ENCODE measurements around the gene EPB41L4A.

DNA sequence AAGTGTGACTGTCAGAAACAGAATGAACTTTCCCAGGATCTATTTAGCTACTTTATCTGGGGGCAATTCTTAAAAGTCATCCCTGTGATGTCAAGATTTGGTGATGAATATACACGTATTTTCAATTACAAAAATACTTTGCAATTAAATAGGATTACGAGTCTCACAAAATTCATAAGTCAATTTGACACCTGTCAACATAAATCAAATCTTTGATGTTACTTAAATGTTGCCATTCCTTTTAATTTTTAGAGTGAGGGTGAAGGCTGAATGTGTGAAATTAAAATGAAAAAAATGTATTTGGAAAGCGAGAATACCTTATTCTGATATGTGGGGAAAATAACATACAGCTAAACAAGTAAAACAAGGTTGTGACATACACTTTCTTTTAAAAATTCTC lies 202.9 kb downstream of the EPB41L4A start:
- TF ChIP-seq GATA3 (IDR thresholded peaks at IDR 0.05; ENCODE audit: low read depth, low read length) = no peak
- no peak for TF ChIP-seq GATA2 (IDR thresholded peaks at IDR 0.05; ENCODE audit: low read depth, low read length)

Measured in SH-SY5Y (cell line).